ENCODE measurements around the gene JUN.

DNA sequence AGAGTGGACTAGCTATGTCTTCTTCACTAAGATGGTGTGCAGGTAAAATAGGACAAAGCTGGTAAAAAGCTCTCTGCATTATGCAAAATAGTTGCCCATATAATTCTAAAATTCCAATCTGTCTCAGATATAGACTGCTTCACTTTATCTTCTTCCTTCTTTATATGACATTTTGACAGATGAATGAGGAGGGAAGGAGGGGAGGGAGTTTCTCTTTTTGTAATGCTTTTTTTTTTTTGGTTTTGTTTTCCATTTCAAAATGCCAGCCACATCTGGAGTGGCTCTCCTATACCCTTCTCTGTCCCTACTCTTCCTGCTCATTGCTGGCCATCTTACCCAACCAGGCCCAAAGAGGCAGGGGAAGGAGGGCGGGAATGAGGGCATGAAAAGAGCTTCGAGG, 24.2 kb upstream of the JUN start:
- TF ChIP-seq ZNF615 (CRISPR knock-in tag; IDR thresholded peaks at IDR 0.05; ENCODE audit: borderline replicate concordance) (no peak), HCFC1 (IDR thresholded peaks at IDR 0.05; ENCODE audit: low read depth, low read length) (no peak), POLR2A (IDR thresholded peaks at IDR 0.05; ENCODE audit: insufficient read depth in 1 of 2, low read depth in 2 of 2, low read length in 2 of 2) (no peak), POLR2AphosphoS5 (IDR thresholded peaks at IDR 0.05; ENCODE audit: low read depth, low read length) (no peak), CHCHD3 (CRISPR knock-in tag; IDR thresholded peaks at IDR 0.05) (no peak), PAF1 (CRISPR knock-in tag; IDR thresholded peaks at IDR 0.05) (no peak), HMGA1 (CRISPR knock-in tag; conservative IDR thresholded peaks at IDR 0.05) (no peak), HNRNPK (IDR thresholded peaks at IDR 0.05; ENCODE audit: low read depth, low read length, poor library complexity, severe bottlenecking) (no peak), HNF4A (CRISPR knock-in tag; IDR thresholded peaks at IDR 0.05) (no peak), ZNF546 (CRISPR knock-in tag; conservative IDR thresholded peaks at IDR 0.05) (no peak), CENPT (CRISPR knock-in tag; IDR thresholded peaks at IDR 0.05; ENCODE audit: low read depth) (no peak), ZBTB8A (CRISPR knock-in tag; IDR thresholded peaks at IDR 0.05; ENCODE audit: borderline replicate concordance, low read depth) (no peak)
- TF ChIP-seq, protein P1, sequence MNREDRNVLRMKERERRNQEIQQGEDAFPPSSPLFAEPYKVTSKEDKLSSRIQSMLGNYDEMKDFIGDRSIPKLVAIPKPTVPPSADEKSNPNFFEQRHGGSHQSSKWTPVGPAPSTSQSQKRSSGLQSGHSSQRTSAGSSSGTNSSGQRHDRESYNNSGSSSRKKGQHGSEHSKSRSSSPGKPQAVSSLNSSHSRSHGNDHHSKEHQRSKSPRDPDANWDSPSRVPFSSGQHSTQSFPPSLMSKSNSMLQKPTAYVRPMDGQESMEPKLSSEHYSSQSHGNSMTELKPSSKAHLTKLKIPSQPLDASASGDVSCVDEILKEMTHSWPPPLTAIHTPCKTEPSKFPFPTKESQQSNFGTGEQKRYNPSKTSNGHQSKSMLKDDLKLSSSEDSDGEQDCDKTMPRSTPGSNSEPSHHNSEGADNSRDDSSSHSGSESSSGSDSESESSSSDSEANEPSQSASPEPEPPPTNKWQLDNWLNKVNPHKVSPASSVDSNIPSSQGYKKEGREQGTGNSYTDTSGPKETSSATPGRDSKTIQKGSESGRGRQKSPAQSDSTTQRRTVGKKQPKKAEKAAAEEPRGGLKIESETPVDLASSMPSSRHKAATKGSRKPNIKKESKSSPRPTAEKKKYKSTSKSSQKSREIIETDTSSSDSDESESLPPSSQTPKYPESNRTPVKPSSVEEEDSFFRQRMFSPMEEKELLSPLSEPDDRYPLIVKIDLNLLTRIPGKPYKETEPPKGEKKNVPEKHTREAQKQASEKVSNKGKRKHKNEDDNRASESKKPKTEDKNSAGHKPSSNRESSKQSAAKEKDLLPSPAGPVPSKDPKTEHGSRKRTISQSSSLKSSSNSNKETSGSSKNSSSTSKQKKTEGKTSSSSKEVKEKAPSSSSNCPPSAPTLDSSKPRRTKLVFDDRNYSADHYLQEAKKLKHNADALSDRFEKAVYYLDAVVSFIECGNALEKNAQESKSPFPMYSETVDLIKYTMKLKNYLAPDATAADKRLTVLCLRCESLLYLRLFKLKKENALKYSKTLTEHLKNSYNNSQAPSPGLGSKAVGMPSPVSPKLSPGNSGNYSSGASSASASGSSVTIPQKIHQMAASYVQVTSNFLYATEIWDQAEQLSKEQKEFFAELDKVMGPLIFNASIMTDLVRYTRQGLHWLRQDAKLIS (CRISPR knock-in tag; IDR thresholded peaks at IDR 0.05): no peak
- TF ChIP-seq, protein P2, sequence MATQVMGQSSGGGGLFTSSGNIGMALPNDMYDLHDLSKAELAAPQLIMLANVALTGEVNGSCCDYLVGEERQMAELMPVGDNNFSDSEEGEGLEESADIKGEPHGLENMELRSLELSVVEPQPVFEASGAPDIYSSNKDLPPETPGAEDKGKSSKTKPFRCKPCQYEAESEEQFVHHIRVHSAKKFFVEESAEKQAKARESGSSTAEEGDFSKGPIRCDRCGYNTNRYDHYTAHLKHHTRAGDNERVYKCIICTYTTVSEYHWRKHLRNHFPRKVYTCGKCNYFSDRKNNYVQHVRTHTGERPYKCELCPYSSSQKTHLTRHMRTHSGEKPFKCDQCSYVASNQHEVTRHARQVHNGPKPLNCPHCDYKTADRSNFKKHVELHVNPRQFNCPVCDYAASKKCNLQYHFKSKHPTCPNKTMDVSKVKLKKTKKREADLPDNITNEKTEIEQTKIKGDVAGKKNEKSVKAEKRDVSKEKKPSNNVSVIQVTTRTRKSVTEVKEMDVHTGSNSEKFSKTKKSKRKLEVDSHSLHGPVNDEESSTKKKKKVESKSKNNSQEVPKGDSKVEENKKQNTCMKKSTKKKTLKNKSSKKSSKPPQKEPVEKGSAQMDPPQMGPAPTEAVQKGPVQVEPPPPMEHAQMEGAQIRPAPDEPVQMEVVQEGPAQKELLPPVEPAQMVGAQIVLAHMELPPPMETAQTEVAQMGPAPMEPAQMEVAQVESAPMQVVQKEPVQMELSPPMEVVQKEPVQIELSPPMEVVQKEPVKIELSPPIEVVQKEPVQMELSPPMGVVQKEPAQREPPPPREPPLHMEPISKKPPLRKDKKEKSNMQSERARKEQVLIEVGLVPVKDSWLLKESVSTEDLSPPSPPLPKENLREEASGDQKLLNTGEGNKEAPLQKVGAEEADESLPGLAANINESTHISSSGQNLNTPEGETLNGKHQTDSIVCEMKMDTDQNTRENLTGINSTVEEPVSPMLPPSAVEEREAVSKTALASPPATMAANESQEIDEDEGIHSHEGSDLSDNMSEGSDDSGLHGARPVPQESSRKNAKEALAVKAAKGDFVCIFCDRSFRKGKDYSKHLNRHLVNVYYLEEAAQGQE (IDR thresholded peaks at IDR 0.05; ENCODE audit: borderline replicate concordance in 1 of 2, low read depth in 1 of 2, low read length in 2 of 2): no peak

Data from HepG2 (cell line).